ENCODE data around the gene IQCK.

- TF ChIP-seq POLR2A (IDR thresholded peaks at IDR 0.05) (no peak), CTCF (IDR thresholded peaks at IDR 0.05) (no peak), EP300 (IDR thresholded peaks at IDR 0.05) (no peak)
These were observed 37.2 kb downstream of the IQCK start for GRCh38 chr16:19755268-19755667.

Measured in stomach (tissue), 4 donors.